NT2/D1 (cell line): ENCODE data around the gene COL2A1.

Experiments
- DNase-seq: peaks from one replicate; pipeline ENCODE4 v3.0.0-alpha.2; 2011; ENCODE audit warnings: low read depth, low spot score
- H3K27me3 ChIP-seq: 2 replicates; pipeline ENCODE4 v1.6.0; 2011; ENCODE audit warnings: mild to moderate bottlenecking; ENCODE audit not compliant: insufficient read length, insufficient read depth
- H3K36me3 ChIP-seq: 2 replicates; pipeline ENCODE4 v1.6.1; 2011; ENCODE audit warnings: mild to moderate bottlenecking, low read length, mixed read lengths; ENCODE audit not compliant: insufficient read depth, insufficient read length
- H3K4me1 ChIP-seq: 2 replicates; pipeline ENCODE4 v1.5.1; 2011; ENCODE audit not compliant: insufficient read depth, insufficient read length
- H3K4me3 ChIP-seq: 2 replicates; pipeline ENCODE4 v1.5.1; 2011; ENCODE audit warnings: low read depth; ENCODE audit not compliant: insufficient read length
- H3K9ac ChIP-seq: 2 replicates; pipeline ENCODE4 v1.6.0; 2011; ENCODE audit warnings: low read depth; ENCODE audit not compliant: insufficient read length
- H3K9me3 ChIP-seq: 2 replicates; pipeline ENCODE4 v1.5.1; 2011; ENCODE audit warnings: mild to moderate bottlenecking, low read length; ENCODE audit not compliant: insufficient read depth
- SUZ12 ChIP-seq: IDR thresholded peaks from 2 replicates; pipeline ENCODE4 v1.6.1; 2011; ENCODE audit not compliant: insufficient read length, insufficient read depth; ENCODE audit errors: extremely low read depth
- YY1 ChIP-seq: IDR thresholded peaks from 2 replicates; pipeline ENCODE4 v1.6.1; 2011; ENCODE audit not compliant: insufficient read length, insufficient read depth
- ZNF274 ChIP-seq: IDR thresholded peaks from 2 replicates; pipeline ENCODE4 v1.6.1; 2011; ENCODE audit warnings: mild to moderate bottlenecking, low read depth, low read length

COL2A1 gene

GRCh38 chr12:47982311-47982710, 22.0 kb downstream of the COL2A1 start:
- H3K36me3 ChIP-seq, result peaks cover 34% of the 10 kb centered on the region
- no peak for DNase-seq
- no peak overlapping the region for H3K4me3 ChIP-seq
- TF ChIP-seq YY1 (no peak), ZNF274 (no peak)
- H3K9me3 ChIP-seq, result no peaks in the 10 kb centered on the region
- H3K4me1 ChIP-seq, result peaks cover 12% of the 10 kb centered on the region
- peaks cover 15% of the 10 kb centered on the region for H3K27me3 ChIP-seq
- peak overlapping the region; percentile 21 for H3K9ac ChIP-seq

GRCh38 chr12:47981496-47982260, 22.6 kb downstream of the COL2A1 start:
- Histone ChIP-seq H3K4me1 (peaks cover 12% of the 10 kb centered on the region), H3K36me3 (peaks cover 28% of the 10 kb centered on the region), H3K27me3 (peaks cover 10% of the 10 kb centered on the region), H3K9me3 (no peaks in the 10 kb centered on the region), H3K9ac (no peak overlapping the region), H3K4me3 (no peak overlapping the region)
- no peak for DNase-seq
- TF ChIP-seq YY1, result no peak
- TF ChIP-seq ZNF274, result no peak
- no peak for TF ChIP-seq SUZ12

- H3K4me3 ChIP-seq, result no peak overlapping the region
- no peak for DNase-seq
These were observed 23.3 kb downstream of the COL2A1 start for GRCh38 chr12:47980779-47981495.

GRCh38 chr12:47980197-47980596, 24.1 kb downstream of the COL2A1 start:
- Histone ChIP-seq H3K4me1 (peaks cover 16% of the 10 kb centered on the region), H3K4me3 (no peak overlapping the region), H3K36me3 (peaks cover 21% of the 10 kb centered on the region), H3K9me3 (no peaks in the 10 kb centered on the region), H3K27me3 (peaks cover 8% of the 10 kb centered on the region), H3K9ac (no peak overlapping the region)
- no peak for TF ChIP-seq YY1
- TF ChIP-seq ZNF274, result no peak
- no peak for TF ChIP-seq SUZ12
- DNase-seq, result no peak

More at GRCh38 chr12:47980779-47981495, 23.3 kb downstream of the COL2A1 start:
- peaks cover 14% of the 10 kb centered on the region for H3K4me1 ChIP-seq
- peaks cover 8% of the 10 kb centered on the region for H3K27me3 ChIP-seq
- TF ChIP-seq YY1, result no peak
- TF ChIP-seq SUZ12, result no peak
- TF ChIP-seq ZNF274, result no peak
- peaks cover 28% of the 10 kb centered on the region for H3K36me3 ChIP-seq
- H3K9ac ChIP-seq, result no peak overlapping the region
- H3K9me3 ChIP-seq, result no peaks in the 10 kb centered on the region

GRCh38 chr12:47979686-47980085, 24.6 kb downstream of the COL2A1 start:
- Histone ChIP-seq H3K27me3 (peaks cover 8% of the 10 kb centered on the region), H3K4me1 (peaks cover 16% of the 10 kb centered on the region), H3K9ac (no peak overlapping the region), H3K36me3 (peaks cover 19% of the 10 kb centered on the region), H3K9me3 (no peaks in the 10 kb centered on the region), H3K4me3 (no peak overlapping the region)
- DNase-seq, result no peak
- TF ChIP-seq YY1 (no peak), SUZ12 (no peak), ZNF274 (no peak)

GRCh38 chr12:47979166-47979565, 25.1 kb downstream of the COL2A1 start:
- TF ChIP-seq ZNF274 (no peak), SUZ12 (no peak), YY1 (no peak)
- Histone ChIP-seq H3K4me3 (no peak overlapping the region), H3K27me3 (peaks cover 8% of the 10 kb centered on the region), H3K4me1 (peaks cover 16% of the 10 kb centered on the region), H3K9me3 (no peaks in the 10 kb centered on the region), H3K9ac (no peak overlapping the region), H3K36me3 (peaks cover 20% of the 10 kb centered on the region)
- DNase-seq, result no peak

GRCh38 chr12:47978598-47978873, 25.7 kb downstream of the COL2A1 start:
- Histone ChIP-seq H3K4me1 (peaks cover 16% of the 10 kb centered on the region), H3K36me3 (peaks cover 23% of the 10 kb centered on the region), H3K4me3 (no peak overlapping the region), H3K27me3 (peaks cover 8% of the 10 kb centered on the region), H3K9me3 (no peaks in the 10 kb centered on the region), H3K9ac (no peak overlapping the region)
- DNase-seq, result no peak
- TF ChIP-seq SUZ12, result no peak
